GM19035 (cell line): ENCODE data around the gene PEX11G.
"Not testable (repeated sequence)": the region's sequence is repeated elsewhere in the genome, so short reads cannot be mapped to it uniquely, and the experiment has no call there.

Source experiments
- ATAC-seq: cut with Tn5 transposase; IDR thresholded peaks from one replicate; pipeline ENCODE4 v1.9.1; 2021; ENCODE audit not compliant: unreplicated experiment

Gene PEX11G

DNA sequence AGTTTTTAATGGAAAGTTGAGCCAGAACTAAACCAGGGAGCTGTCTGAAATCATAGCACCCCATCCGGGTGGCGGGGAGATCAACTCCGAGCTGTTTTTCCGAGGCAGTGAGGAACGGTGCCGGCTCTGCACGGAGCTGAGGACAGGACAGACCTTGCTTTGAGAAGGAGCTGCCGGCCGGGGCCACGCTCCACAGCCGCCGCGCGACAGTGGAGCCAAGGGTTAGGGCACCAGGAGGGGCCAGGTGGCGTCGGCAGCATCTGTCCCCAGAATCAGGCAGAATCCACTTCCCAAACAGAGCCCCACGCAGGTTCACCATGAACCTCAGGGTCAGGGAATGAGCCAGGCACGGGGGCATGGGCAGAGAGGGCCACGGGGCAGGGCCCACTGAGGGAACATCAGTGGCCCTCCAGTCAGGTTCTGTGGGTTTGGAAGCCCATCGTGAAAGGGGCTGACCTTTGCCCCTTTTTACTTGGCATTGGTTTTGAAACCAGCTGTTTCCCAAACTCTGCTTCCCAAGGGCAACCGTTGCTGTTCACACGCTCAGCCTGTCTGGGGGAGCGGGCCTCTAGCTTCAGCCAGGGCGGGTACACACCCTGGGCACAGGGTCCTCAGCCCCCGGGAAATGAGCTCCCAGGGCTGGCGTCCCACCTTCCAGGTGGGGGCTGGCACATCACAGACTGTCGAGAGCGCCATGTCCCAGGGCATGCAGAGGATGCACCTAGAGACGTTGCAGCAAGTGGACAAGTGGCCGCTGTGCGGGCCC lies 18.1 kb downstream of the PEX11G start:
- no peak for ATAC-seq

DNA sequence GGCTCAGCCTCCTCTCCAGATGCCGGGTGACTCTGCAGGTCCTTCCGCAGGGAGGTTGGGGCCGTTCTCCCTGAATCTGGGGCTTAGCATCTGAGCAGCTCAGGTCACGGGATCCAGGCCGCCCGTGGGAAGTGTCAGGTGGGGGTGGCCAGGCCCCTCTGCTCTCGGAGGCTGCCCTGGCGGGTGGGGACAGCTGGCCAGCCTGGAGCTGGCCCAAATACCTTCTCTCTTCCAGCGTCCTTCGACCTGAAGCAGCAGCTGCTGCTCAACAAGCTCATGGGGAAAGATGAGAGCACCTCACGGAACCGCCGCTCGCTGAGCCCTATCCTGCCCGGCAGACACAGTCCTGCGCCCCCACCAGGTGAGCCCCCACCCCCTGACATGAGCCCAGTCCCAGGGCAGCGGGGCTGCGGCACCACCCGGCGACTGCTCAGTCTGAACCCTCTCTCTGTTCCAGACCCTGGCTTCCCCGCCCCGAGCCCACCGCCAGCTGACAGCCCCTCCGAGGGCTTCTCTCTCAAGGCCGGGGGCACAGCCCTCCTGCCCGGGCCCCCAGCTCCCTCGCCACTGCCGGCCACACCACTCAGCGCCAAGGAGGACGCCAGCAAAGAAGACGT lies 19.1 kb downstream of the PEX11G start:
- no peak for ATAC-seq

DNA sequence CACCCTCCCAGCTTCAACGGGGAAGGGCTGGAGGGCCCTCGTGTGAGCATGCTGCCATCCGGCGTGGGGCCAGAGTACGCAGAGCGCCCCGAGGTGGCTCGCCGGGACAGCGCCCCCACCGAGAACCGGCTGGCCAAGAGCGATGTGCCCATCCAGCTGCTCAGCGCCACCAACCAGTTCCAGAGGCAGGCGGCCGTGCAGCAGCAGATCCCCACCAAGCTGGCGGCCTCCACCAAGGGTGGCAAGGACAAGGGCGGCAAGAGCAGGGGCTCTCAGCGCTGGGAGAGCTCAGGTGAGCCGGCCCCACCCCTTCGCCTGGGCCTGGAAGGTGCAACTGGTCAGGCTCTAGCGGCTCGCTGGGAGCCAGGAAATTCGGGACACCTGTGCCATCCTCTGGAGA lies 20.0 kb downstream of the PEX11G start:
- no peak for ATAC-seq

DNA sequence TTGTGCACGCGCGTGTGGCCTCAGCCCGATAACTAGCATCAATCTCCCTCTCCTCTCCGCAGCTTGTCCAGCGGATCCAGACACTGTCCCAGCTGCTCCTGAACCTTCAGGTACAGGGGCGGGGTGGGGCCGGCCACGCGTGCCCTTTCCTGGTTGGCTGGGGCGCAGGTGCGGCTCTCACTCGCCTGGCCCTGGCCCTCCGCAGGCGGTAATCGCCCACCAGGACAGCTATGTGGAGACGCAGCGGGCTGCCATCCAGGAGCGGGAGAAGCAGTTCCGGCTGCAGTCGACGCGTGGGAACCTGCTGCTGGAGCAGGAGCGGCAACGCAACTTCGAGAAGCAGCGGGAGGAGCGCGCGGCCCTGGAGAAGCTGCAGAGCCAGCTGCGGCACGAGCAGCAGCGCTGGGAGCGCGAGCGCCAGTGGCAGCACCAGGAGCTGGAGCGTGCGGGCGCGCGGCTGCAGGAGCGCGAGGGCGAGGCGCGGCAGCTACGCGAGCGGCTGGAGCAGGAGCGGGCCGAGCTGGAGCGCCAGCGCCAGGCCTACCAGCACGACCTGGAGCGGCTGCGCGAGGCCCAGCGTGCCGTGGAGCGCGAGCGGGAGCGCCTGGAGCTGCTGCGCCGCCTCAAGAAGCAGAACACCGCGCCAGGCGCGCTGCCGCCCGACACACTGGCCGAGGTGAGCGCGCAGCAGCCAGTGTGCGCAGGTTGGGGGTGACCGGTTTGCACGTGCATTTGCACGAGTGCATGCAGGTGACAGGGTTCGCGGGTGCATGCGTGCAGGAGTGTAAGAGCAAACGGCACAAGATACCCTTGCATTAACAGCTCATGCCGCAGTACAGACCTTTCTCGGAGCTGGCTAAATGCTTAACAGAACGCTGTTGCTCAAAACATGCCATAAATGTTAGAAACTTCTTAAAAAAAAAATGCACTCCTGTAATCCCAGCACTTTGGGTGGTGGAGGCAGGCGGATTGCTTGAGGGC lies 21.5 kb downstream of the PEX11G start:
- ATAC-seq, result no peak

DNA sequence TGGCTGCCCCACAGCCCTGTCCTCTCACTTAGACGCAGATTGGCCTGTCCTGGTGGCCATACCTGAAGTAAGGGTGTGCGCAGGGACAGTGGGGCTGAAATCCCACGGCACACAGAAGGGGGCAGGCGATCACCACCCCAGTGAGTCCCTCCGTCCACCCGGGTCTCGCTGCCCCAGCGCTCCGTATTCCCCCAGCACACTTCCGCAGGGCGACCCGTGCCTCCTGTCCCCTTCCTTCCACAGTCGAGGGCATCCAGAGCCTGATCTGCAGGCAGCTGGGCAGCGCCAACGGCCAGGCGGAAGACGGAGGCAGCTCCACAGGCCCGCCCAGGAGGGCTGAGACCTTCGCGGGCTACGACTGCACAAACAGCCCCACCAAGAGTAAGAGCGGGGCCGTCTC lies 25.3 kb downstream of the PEX11G start:
- no peak for ATAC-seq

DNA sequence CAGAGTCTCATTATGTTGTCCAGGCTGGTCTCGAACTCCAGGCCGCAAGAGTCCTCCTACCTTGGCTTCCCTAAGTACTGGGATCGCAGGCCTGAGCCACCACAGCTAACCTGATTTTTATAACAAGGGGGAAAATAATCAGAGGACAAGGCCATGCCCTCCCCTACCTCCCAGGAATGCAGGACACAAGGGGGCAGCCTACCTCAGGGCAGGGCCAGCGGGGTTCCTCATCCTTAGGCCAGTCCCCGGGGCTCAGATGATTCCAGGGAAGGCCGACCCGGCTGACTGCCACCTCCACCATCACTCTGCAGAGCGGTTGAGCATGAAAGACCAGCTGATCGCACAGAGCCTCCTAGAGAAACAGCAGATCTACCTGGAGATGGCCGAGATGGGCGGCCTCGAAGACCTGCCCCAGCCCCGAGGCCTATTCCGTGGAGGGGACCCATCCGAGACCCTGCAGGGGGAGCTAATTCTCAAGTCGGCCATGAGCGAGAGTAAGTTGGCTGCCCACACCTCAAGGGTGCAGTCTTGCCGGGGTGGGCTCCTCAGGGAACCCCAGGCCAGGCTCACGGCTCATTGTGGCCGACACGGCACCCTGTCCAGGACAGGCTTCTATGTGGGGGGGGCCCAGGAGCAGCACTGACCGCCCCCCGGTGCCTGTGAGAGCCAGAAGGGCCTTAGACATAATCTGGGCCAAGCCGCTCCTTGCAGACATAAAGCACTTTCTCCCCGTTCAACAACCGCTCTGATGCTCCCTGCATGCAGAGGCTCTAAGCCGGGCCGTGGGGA lies 26.8 kb downstream of the PEX11G start:
- ATAC-seq, result no peak

DNA sequence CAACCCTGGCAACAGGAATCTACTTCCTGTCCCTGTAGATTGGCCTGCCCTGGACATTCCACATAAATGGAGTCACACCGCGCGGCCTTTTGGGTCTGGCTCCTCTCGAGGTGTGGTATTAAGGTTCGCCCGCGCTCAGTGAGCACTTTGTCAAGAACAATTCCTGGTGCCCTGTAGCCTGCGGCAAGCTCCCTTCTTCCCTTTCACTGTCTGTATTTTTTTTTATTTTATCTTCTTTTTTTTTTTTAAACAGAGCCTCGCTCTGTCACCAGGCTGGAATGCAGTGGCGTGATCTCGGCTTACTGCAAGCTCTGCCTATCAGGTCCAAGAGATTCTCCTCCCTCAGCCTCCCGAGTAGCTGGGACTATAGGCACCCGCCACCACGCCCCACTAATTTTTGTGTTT lies 28.3 kb downstream of the PEX11G start:
- ATAC-seq, result no peak

DNA sequence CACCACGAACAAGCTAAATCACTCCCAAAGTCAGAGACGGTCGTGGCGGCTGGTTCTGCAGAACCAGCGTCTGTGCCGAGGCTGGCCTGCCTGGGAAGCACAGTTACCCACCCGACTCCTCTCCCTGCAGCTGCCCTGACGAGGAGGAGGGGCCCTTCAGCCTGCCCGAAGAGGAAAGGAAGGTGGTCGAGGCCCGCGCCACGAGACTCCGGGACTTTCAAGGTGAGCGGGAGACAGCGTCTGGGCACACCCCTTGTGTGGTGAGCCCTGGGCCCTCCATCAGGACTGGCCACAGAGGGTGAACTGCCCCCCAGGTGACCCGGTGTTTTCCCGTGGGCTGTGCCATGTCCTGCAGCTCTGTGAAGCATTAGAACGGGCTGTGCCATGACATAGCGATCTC lies 29.1 kb downstream of the PEX11G start:
- no peak for ATAC-seq

DNA sequence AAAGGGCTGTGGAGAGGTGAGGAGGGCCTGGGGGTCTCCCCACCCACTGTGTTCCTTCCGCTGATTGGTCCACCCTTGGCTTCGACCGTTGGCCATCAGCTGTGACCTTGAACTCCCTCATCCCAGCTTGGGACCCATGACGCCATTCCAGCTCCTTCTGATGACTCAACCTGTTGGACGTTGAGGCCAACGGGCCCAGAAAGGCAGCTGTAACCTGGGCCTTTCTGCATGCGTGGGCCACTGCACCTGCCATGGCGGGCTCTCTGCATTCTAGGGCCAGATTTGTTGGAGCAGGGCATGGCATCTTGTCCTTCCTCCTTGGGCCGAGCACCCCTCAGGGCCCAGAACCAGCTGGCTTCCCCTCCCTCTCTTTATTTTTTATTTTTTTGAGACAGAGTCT lies 30.2 kb downstream of the PEX11G start:
- ATAC-seq, result no peak

DNA sequence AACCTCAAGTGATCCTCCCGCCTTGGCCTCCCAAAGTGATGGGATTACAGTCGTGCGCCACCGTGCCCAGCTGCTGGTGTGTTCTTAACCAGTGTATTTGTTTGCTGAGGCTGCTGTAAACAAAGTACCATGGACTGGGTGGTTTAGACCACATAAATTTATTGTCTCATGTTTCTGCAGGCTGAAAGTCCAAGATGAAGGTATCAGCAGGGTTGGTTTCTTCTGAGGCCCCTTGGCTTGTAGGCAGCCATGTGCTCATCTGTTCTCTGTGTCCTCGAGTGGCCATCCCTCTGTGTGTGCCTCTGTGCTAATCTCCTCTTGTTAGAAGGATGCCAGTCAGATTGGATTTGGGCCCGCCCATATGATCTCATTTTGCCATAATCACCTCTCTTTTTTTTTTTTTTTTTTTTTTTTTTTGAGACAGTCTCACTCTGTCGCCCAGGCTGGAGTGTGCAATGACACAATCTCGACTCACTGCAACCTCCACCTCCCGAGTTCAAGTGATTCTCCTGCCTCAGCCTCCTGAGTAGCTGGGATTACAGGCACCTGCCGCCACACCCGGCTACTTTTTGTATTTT lies 31.8 kb downstream of the PEX11G start:
- ATAC-seq, result no peak

DNA sequence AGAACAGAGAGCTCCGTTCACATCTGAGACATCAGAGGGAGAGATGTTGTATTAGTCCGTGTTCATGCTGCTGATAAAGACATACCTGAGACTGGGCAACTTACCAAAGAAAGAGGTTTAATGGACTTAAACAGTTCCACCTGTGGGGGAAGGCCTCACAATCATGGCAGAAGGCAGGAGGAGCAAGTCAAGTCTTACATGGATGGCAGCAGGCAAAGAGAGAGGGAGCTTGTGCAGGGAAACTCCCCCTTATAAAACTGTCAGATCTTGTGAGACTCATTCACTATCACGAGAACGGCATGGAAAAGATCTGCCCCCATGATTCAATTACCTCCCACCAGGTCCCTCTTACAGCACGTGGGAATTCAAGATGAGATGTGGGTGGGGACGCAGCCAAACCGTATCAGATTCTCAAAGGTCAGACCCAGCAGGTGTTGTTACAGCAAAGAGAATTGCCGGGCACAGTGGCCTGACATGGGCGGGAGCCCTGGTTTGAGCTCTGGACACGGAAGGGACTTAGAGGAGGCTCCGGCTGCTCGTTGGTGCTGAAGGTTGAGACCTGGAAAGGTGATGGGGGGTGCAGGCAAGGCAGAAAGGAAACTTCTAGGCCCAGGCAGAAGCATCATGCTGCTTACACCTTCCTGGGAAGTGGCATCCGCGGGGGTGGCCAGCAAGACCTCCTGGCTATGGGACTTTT lies 33.1 kb downstream of the PEX11G start:
- ATAC-seq, result no peak

DNA sequence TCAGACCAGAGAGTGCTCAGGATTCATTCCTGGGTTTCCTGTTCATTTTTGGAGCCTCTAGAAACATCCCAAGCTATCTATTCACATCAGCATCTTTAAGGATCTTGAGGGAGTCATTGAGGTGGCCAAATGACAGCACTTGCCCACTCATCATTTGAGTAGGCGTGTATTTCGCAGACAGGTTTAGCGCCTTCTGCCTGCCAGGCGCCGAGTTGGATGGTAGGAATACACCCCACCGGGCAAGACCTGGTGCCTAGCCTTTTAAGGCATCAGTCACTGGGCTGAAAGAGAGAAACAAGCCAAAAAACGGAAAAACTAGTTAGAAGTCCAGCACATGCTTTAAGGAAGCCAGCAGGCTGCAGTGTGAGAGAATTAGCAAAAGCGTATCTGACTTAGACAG lies 33.8 kb downstream of the PEX11G start:
- no peak for ATAC-seq

DNA sequence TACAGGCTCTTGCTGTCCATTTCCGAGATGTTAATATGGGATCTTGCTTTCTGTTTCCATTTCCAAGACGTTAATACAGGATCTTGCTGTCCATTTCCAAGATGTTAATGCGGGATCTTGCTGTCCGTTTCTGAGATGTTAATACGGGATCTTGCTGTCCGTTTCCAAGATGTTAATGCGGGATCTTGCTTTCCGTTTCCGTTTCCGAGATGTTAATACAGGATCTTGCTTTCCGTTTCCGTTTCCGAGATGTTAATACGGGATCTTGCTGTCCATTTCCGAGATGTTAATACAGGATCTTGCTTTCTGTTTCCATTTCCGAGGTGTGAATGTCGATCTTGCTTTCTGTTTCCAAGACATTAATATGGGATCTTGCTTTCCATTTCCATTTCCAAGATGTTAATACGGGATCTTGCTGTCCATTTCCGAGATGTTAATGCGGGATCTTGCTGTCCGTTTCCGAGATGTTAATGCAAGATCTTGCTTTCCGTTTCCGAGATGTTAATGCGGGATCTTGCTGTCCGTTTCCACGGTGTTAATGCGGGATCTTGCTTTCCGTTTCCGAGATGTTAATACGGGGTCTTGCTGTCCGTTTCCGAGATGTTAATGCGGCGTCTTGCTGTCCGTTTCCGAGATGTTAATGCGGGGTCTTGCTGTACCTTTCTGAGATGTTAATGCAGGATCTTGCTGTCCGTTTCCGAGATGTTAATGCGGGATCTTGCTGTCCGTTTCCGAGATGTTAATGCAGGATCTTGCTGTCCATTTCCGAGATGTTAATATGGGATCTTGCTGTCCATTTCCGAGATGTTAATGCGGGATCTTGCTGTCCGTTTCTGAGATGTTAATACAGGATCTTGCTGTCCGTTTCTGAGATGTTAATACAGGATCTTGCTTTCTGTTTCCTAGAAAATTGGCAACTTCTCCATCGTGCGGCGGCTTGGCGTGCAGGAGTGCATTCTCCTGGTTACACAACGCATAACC lies 38.3 kb downstream of the PEX11G start:
- ATAC-seq, result no peak

DNA sequence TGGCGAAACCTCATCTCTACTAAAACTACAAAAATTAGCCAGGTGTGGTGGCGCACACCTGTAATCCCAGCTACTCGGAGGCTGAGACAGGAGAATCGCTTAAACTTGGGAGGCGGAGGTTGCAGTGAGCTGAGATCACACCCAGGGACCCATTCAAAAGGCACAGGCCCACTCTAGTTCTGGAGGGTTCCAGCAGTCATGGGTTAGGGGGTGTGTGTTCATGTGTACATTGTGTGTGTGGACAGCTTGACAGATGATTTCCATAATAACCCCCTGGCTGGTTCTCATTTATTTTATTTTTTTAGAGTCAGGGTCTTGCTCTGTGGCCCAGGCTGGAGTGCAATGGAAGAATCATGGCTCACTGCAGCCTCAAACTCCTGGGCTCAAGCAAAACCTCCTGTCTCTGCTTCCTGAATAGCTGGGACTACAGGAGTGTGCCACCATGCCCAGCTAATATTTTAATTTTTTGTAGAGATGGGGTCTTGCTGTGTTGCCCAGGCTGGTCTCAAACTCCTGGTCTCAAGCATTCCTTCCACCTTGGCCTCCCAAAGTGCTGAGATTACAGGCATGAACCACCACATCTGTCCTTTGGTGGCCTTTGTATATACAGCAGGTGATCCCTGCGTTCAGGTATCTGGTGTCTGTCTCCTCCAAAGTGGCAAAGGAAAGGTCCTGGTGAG lies 39.3 kb downstream of the PEX11G start:
- ATAC-seq, result not testable (repeated sequence)

DNA sequence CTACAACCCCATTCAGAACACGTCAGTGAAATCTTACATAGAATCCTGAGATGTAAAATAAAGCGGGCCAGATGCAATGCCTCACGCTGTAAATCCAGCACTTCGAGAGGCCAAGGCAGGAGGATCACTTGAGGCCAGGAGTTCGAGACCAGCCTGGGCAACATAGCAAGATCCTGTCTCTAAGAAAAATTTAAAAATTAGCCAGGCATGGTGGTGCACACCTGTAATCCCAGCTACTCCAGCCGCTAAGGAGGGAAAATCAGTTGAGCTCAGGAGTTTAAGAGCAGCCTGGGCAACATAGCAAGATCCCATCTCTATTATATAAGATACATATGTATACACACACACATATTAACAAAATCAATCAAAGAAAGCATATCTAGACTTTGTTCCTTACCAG lies 41.2 kb downstream of the PEX11G start:
- ATAC-seq, result no peak

DNA sequence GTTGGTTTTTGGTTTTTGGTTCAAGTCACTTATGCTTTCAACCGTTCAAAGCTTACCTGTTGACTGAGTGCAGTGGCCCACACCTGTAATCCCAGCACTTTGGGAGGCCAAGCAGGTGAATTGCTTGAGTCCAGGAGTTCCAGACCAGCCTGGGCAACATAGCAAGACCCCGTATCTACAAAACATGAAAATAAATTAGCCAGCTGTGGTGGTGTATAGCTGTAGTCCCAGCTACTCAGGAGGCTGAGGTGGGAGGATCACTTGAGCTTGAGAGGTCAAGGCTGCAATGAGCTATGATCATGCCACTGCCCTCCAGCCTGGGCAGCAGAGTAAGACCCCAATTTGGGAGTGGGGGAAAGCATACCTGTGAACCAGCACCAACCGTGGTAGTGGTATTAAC lies 43.7 kb downstream of the PEX11G start:
- no peak for ATAC-seq

DNA sequence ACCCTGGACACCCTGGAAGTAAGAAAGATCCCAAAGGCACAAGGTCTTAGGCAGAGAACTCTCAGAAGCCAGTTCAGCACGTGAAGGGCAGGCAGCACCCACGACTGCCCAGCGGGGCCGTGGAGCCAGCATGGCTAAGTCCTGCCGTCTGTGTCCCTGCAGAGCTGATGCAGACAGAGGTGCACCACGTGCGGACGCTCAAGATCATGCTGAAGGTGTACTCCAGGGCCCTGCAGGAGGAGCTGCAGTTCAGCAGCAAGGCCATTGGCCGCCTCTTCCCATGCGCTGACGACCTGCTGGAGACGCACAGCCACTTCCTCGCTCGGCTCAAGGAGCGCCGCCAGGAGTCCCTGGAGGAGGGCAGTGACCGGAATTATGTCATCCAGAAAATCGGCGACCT lies 44.8 kb downstream of the PEX11G start:
- no peak for ATAC-seq

DNA sequence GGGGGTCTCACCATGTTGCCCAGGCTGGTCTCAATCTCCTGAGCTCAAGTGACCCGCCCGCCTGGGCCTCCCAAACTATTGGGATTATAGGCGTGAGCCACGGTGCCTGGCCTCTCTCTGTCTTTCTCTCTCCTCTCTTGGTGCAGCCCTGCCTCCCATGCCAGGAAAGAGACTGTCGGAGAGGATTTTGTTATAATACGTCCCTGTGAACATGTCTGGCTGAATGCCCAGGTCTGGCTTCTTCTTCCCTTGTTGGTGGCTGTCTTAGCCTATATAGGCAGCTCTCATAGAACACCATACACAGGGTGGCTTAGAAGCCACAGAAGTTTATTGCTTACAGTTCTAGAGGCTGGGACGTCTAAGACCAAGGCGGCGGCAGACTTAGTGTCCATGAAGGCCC lies 46.4 kb downstream of the PEX11G start:
- ATAC-seq, result no peak
